Measurements from ENCODE around the gene NETO1. TPM values are rescaled to one million over a fixed set of nuclear protein-coding genes. Genes with fewer than 3 reads are reported as not detected.

The NETO1 gene
- total and polyA plus RNA-seq, 4 donors = not detected

DNA sequence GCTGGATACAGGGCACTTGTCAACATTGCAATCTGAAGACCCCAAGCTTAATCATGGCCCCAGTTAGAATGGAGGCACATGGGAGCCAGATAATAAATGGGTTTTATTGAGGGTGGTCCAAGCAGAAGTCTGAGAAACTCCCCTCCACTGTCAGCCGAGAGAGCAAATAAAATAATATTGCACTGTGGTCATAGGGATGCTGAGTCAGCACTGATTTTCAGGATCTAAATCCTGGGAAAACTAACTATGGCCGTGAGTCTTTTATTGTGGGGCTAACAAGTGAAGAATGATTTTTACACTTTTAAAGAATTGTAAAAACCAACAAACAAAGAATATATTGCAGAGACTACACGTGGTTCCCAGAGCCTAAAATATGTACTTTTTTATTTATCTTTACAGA is 31.1 kb upstream of the NETO1 start:
- H3K4me3 ChIP-seq (ENCODE audit: low read depth in 1 of 3, low read length in 3 of 3) = no peak overlapping the region
- no peaks in the 10 kb centered on the region for H3K4me1 ChIP-seq (ENCODE audit: control insufficient read depth in 4 of 4, insufficient read depth in 4 of 4, low read length in 3 of 4)
- H3K9ac ChIP-seq (ENCODE audit: low read depth in 1 of 2, low read length in 2 of 2) = no peak overlapping the region
- no peaks in the 10 kb centered on the region for H3K36me3 ChIP-seq (ENCODE audit: control insufficient read depth in 4 of 4, insufficient read depth in 3 of 4, low read depth in 1 of 4, low read length in 3 of 4)
- DNase-seq (ENCODE audit: low spot score) = no peak
- no peaks in the 10 kb centered on the region for H3K9me3 ChIP-seq (ENCODE audit: control insufficient read depth in 4 of 4, low read length in 3 of 4)
- TF ChIP-seq TAF1 (conservative IDR thresholded peaks at IDR 0.05) = no peak
- TF ChIP-seq ATF3 (IDR thresholded peaks at IDR 0.05) = no peak
- H3K27ac ChIP-seq (ENCODE audit: low read depth in 1 of 2, low read length in 2 of 2) = no peak overlapping the region
- no peaks in the 10 kb centered on the region for H3K27me3 ChIP-seq (ENCODE audit: control insufficient read depth in 4 of 4, insufficient read depth in 4 of 4, low read length in 3 of 4)
- 61% methylated on average over 3 of the region's 3 CpGs for WGBS

GRCh38 chr18:72895548-72895947 is 27.8 kb upstream of the NETO1 start:
- Histone ChIP-seq H3K9me3 (ENCODE audit: control insufficient read depth in 4 of 4, low read length in 3 of 4) (no peaks in the 10 kb centered on the region), H3K4me1 (ENCODE audit: control insufficient read depth in 4 of 4, insufficient read depth in 4 of 4, low read length in 3 of 4) (no peaks in the 10 kb centered on the region), H3K27me3 (ENCODE audit: control insufficient read depth in 4 of 4, insufficient read depth in 4 of 4, low read length in 3 of 4) (no peaks in the 10 kb centered on the region), H3K9ac (ENCODE audit: low read depth in 1 of 2, low read length in 2 of 2) (no peak overlapping the region), H3K4me3 (ENCODE audit: low read depth in 1 of 3, low read length in 3 of 3) (no peak overlapping the region), H3K27ac (ENCODE audit: low read depth in 1 of 2, low read length in 2 of 2) (no peak overlapping the region), H3K36me3 (ENCODE audit: control insufficient read depth in 4 of 4, insufficient read depth in 3 of 4, low read depth in 1 of 4, low read length in 3 of 4) (no peaks in the 10 kb centered on the region)
- 66% methylated on average over 2 of the region's 2 CpGs for WGBS
- DNase-seq (ENCODE audit: low spot score) = no peak
- TF ChIP-seq ZBTB33 (IDR thresholded peaks at IDR 0.05) (no peak), GABPA (IDR thresholded peaks at IDR 0.05 in 1 of 2, conservative IDR thresholded peaks at IDR 0.05 in 1 of 2) (no peak), HNF4G (IDR thresholded peaks at IDR 0.05) (no peak), ATF3 (IDR thresholded peaks at IDR 0.05) (no peak), YY1 (IDR thresholded peaks at IDR 0.05) (no peak), HNF4A (conservative IDR thresholded peaks at IDR 0.05) (no peak), RXRA (IDR thresholded peaks at IDR 0.05) (no peak), FOXA2 (IDR thresholded peaks at IDR 0.05) (no peak), JUND (IDR thresholded peaks at IDR 0.05) (no peak), EGR1 (IDR thresholded peaks at IDR 0.05; ENCODE audit: low read depth in 2 of 2) (no peak), FOXA1 (IDR thresholded peaks at IDR 0.05) (no peak), CTCF (IDR thresholded peaks at IDR 0.05; ENCODE audit: low read depth, low read length, missing input control) (no peak)

DNA sequence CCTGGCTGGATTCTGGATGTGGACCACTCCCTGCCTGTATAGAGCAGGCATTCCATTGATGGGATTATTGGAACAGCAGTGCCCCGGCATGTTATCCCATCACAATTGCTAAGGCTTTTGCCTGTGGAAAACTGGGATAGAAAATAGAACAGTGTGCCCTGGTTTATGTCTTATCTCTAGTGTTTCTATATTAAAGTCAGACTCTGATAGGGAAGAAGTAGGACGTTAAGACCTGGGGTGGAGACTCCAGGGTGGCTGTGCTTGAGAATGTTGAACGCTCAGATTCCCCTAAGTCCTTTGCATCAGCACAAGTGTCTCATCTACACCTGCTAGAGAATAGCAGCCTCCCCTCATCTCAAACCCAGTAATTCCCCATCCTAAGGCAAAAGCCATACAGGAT is 10.8 kb upstream of the NETO1 start:
- Histone ChIP-seq H3K9me3 (ENCODE audit: control insufficient read depth in 4 of 4, low read length in 3 of 4) (no peaks in the 10 kb centered on the region), H3K27me3 (ENCODE audit: control insufficient read depth in 4 of 4, insufficient read depth in 4 of 4, low read length in 3 of 4) (peaks cover 0 to 3% (median 1%) of the 10 kb centered on the region in 4 donors), H3K9ac (ENCODE audit: low read depth in 1 of 2, low read length in 2 of 2) (no peak overlapping the region), H3K4me1 (ENCODE audit: control insufficient read depth in 4 of 4, insufficient read depth in 4 of 4, low read length in 3 of 4) (no peaks in the 10 kb centered on the region), H3K36me3 (ENCODE audit: control insufficient read depth in 4 of 4, insufficient read depth in 3 of 4, low read depth in 1 of 4, low read length in 3 of 4) (no peaks in the 10 kb centered on the region), H3K27ac (ENCODE audit: low read depth in 1 of 2, low read length in 2 of 2) (no peak overlapping the region), H3K4me3 (ENCODE audit: low read depth in 1 of 3, low read length in 3 of 3) (no peak overlapping the region)
- no peak for DNase-seq (ENCODE audit: low spot score)
- 61% methylated on average over 3 of the region's 3 CpGs for WGBS
- no peak for TF ChIP-seq EGR1 (IDR thresholded peaks at IDR 0.05; ENCODE audit: low read depth in 2 of 2)
- TF ChIP-seq SP1 (IDR thresholded peaks at IDR 0.05) = no peak
- no peak for TF ChIP-seq FOXA1 (IDR thresholded peaks at IDR 0.05)
- no peak for TF ChIP-seq HNF4A (conservative IDR thresholded peaks at IDR 0.05)
- TF ChIP-seq CTCF (IDR thresholded peaks at IDR 0.05; ENCODE audit: low read depth, low read length, missing input control) = no peak
- TF ChIP-seq JUND (IDR thresholded peaks at IDR 0.05) = no peak
- TF ChIP-seq FOXA2 (IDR thresholded peaks at IDR 0.05) = no peak
- no peak for TF ChIP-seq HNF4G (IDR thresholded peaks at IDR 0.05)
- TF ChIP-seq GABPA (IDR thresholded peaks at IDR 0.05 in 1 of 2, conservative IDR thresholded peaks at IDR 0.05 in 1 of 2) = no peak
- TF ChIP-seq ZBTB33 (IDR thresholded peaks at IDR 0.05) = no peak
- no peak for TF ChIP-seq RAD21 (IDR thresholded peaks at IDR 0.05)
- TF ChIP-seq ATF3 (IDR thresholded peaks at IDR 0.05) = no peak
- TF ChIP-seq MAX (IDR thresholded peaks at IDR 0.05) = no peak
- no peak for TF ChIP-seq NR2F2 (IDR thresholded peaks at IDR 0.05)
